Measurements from ENCODE around the gene MYORG. TPM values are rescaled to one million over a fixed set of nuclear protein-coding genes. Genes with fewer than 3 reads are reported as not detected.

Gene MYORG
- total RNA-seq, 6 experiments from 2014 or later, result 27.1 to 73.6 (median 36.0) TPM

DNA sequence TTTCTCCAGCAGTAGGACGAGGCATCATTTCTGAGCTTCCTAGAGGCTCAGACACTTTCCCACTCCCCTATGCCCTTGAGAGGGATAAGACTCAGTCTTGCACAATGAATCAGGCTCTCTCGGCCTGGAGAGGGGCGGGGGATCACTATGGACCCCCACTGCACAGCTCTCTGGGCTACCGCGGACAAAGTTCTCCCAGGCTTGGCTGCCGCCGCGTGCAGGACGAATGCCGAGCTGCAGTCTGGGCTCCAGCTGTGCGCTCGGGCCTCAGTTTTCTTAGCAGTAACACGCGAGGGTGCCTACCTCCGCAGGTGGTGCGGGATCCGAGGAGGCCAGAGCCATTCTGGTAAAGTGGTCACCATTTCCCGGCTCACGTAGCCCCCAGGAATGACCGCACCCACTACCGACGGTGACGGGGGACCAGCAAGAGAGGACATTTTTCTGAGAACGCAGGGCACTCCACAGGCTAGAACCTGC is 3.4 kb upstream of the MYORG start:
- TF ChIP-seq POLR2A (IDR thresholded peaks at IDR 0.05), result no peak
- TF ChIP-seq, protein P1, sequence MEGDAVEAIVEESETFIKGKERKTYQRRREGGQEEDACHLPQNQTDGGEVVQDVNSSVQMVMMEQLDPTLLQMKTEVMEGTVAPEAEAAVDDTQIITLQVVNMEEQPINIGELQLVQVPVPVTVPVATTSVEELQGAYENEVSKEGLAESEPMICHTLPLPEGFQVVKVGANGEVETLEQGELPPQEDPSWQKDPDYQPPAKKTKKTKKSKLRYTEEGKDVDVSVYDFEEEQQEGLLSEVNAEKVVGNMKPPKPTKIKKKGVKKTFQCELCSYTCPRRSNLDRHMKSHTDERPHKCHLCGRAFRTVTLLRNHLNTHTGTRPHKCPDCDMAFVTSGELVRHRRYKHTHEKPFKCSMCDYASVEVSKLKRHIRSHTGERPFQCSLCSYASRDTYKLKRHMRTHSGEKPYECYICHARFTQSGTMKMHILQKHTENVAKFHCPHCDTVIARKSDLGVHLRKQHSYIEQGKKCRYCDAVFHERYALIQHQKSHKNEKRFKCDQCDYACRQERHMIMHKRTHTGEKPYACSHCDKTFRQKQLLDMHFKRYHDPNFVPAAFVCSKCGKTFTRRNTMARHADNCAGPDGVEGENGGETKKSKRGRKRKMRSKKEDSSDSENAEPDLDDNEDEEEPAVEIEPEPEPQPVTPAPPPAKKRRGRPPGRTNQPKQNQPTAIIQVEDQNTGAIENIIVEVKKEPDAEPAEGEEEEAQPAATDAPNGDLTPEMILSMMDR (IDR thresholded peaks at IDR 0.05), result no peak
- 22% methylated on average over 11 of the region's 24 CpGs for WGBS (ENCODE audit: insufficient coverage, low coverage, low lambda C conversion rate, missing lambda C conversion rate)
- intact Hi-C loops (cut with DNase I), result no loop called here
- Histone ChIP-seq H3K36me3 (no peaks in the 10 kb centered on the region), H3K27ac (peak overlapping the region in 1 of 3 donors; percentile 18), H3K4me1 (peaks cover 0 to 33% (median 5%) of the 10 kb centered on the region in 4 donors), H3K27me3 (no peaks in the 10 kb centered on the region), H3K9me3 (no peaks in the 10 kb centered on the region), H3K4me3 (peak overlapping the region; percentile 45 to 61 (median 48))
- DNase-seq (peak in 2 of 3 donors; percentile 41 to 63), ATAC-seq (no peak)

DNA sequence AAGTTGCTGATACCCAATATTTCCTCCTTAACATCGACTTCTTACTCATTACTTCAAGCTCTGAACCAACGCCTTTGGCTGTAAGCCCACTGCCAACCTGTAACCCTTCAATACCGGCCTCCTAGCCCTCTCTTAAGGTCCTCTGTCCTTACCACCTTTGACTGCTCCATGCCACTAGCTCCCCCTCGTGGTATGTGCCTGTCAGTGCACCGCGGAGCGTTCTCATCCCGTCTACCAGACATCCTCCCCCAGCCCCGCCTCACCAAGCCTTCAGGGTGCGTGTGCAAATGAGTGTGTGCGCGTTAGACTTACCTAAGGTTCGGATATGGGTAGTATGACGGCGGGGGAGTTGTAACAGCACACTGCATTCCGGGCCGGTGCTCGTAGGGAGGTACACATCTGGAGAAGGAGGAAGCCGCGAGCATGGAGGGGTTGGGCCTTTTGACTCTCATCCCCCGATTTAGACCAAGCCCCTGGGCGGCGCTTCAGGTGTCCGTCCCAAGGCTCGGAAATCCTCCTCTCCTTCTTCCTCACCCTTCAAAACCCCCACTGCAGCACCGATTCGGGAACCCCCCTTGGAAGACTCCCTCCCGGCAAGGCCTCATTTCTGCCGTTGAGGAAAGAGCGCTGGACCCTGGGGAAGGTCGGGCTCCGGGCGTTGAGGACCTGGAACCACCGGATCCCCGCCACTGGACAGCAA is 2.8 kb upstream of the MYORG start:
- Histone ChIP-seq H3K4me1 (peaks cover 0 to 32% (median 7%) of the 10 kb centered on the region in 4 donors), H3K4me3 (peak overlapping the region; percentile 45 to 61 (median 48)), H3K36me3 (no peaks in the 10 kb centered on the region), H3K27me3 (no peaks in the 10 kb centered on the region), H3K27ac (peak overlapping the region in 1 of 3 donors; percentile 18), H3K9me3 (no peaks in the 10 kb centered on the region)
- peak; percentile 85 to 91 (median 90) for DNase-seq
- no peak for TF ChIP-seq POLR2A (IDR thresholded peaks at IDR 0.05)
- TF ChIP-seq, protein P1 (IDR thresholded peaks at IDR 0.05), result peak; percentile 98 to 99 (median 98)
- intact Hi-C loops (cut with DNase I), result loop anchor here in 1 of 2 donors (5.0 kb wide), 1 partner anchor 47 kb away; no protein-coding TSS in a partner anchor
- 4% methylated on average over 29 of the region's 35 CpGs for WGBS (ENCODE audit: insufficient coverage, low coverage, low lambda C conversion rate, missing lambda C conversion rate)
- ATAC-seq, result peak; percentile 50 to 61 (median 53)

DNA sequence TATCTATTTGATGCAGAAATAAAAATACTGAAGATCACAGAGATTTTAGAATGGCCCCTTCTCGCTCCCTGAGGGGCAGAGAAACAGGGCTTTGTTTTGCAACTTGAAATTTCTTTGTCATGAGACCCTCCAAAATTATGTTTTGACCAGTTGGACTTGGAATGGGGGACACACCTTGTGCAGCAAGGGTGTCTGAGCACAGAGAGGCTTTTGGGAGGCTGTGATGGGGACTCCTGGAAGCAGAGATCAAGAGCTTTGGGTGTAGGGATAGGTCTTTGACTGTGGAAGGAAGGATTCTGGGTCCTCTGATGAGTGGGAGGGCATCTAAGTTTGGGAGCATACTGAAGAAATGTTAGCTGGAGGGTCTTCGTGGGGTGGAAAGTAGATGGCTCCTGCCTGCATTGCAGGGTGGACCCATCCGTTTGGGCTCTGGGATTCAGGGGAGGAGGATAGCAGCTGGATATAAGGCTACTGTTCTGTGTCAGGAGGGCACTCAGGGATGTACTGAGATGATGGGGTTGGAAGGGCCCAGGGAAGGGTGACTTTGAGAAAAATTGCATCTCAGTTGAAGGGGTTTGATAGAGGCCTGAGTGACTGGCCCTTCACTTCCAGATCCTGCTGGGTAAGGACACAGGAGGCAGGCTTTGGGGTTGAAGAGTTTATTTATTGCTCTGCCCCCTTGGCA is 1.8 kb upstream of the MYORG start:
- Histone ChIP-seq H3K27ac (no peak overlapping the region), H3K36me3 (no peaks in the 10 kb centered on the region), H3K4me3 (no peak overlapping the region), H3K9me3 (no peaks in the 10 kb centered on the region), H3K27me3 (no peaks in the 10 kb centered on the region), H3K4me1 (peaks cover 0 to 33% (median 7%) of the 10 kb centered on the region in 4 donors)
- WGBS (ENCODE audit: insufficient coverage, low coverage, low lambda C conversion rate, missing lambda C conversion rate), result 96% methylated on average over 3 of the region's 3 CpGs
- TF ChIP-seq, protein P1 (IDR thresholded peaks at IDR 0.05), result no peak
- TF ChIP-seq POLR2A (IDR thresholded peaks at IDR 0.05), result no peak
- ATAC-seq, result no peak
- intact Hi-C loops (cut with DNase I), result loop anchor here in 1 of 2 donors (5.0 kb wide), 1 partner anchor 46 kb away; no protein-coding TSS in a partner anchor
- no peak for DNase-seq

DNA sequence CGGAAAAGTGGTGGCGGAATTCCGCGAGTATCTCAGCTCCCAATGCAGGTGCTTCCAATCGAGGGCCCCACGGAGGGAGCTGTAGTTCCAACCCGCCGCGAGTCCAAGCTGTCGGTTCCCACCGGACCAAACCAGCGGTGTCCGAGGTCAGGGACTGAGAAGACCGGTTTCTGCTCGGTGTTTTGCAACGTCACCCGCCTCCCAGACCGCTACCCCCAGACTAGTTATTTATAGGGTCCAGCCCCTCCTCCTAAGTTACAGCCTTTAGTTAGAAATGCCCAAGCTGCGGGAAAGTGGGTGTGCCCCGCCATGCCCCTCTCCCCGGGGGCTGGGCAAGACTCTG is 677 bp upstream of the MYORG start:
- peaks cover 0 to 33% (median 7%) of the 10 kb centered on the region in 4 donors for H3K4me1 ChIP-seq
- intact Hi-C loops (cut with DNase I), result loop anchor here in 1 of 2 donors (5.0 kb wide), 1 partner anchor 45 kb away; no protein-coding TSS in a partner anchor
- no peaks in the 10 kb centered on the region for H3K9me3 ChIP-seq
- H3K36me3 ChIP-seq, result peaks cover 0 to 3% (median under 1%) of the 10 kb centered on the region in 4 donors
- peak overlapping the region in 2 of 3 donors; percentile 55 to 70 for H3K27ac ChIP-seq
- no peaks in the 10 kb centered on the region for H3K27me3 ChIP-seq
- no peak for TF ChIP-seq POLR2A (IDR thresholded peaks at IDR 0.05)
- TF ChIP-seq, protein P1 (IDR thresholded peaks at IDR 0.05), result no peak
- H3K4me3 ChIP-seq, result peak overlapping the region; percentile 80 to 83 (median 80)
- DNase-seq (peak; percentile 51 to 67 (median 64)), ATAC-seq (no peak)
- 11% methylated on average over 8 of the region's 21 CpGs for WGBS (ENCODE audit: insufficient coverage, low coverage, low lambda C conversion rate, missing lambda C conversion rate)

Data from right lobe of liver (tissue), 6 donors.